Stomach (tissue), 4 donors: ENCODE results near the gene TP63.

Experiments
- EP300 ChIP-seq: sonication (generic); formaldehyde crosslinking; IDR thresholded peaks from one replicate; pipeline ENCODE4 v1.6.1; 2017; ENCODE audit warnings: antibody characterized with exemption
- POLR2A ChIP-seq, 4 donors: fragments of 450-650 bp; IDR thresholded peaks; one replicate each; pipeline ENCODE4 v1.6.1; 2016; ENCODE audit warnings: antibody characterized with exemption in 4 of 4, control low read depth in 2 of 4, mild to moderate bottlenecking in 1 of 4, moderate library complexity in 1 of 4
- TF ChIP-seq, protein P1 (sequence below), 7 experiments: fragments of 450-650 bp in 4 of 7; fragments of 200-600 bp in 3 of 7; sonication (generic) in 3 of 7; IDR thresholded peaks; one replicate each; pipeline ENCODE4 v1.5.1; 2016 to 2019; ENCODE audit warnings: antibody characterized with exemption in 7 of 7, control low read depth in 2 of 7, mild to moderate bottlenecking in 1 of 7

GRCh38 chr3:189625572-189625971 lies 5.6 kb upstream of the TP63 start:
- TF ChIP-seq POLR2A (IDR thresholded peaks at IDR 0.05) (no peak), EP300 (no peak)
- TF ChIP-seq, protein P1, sequence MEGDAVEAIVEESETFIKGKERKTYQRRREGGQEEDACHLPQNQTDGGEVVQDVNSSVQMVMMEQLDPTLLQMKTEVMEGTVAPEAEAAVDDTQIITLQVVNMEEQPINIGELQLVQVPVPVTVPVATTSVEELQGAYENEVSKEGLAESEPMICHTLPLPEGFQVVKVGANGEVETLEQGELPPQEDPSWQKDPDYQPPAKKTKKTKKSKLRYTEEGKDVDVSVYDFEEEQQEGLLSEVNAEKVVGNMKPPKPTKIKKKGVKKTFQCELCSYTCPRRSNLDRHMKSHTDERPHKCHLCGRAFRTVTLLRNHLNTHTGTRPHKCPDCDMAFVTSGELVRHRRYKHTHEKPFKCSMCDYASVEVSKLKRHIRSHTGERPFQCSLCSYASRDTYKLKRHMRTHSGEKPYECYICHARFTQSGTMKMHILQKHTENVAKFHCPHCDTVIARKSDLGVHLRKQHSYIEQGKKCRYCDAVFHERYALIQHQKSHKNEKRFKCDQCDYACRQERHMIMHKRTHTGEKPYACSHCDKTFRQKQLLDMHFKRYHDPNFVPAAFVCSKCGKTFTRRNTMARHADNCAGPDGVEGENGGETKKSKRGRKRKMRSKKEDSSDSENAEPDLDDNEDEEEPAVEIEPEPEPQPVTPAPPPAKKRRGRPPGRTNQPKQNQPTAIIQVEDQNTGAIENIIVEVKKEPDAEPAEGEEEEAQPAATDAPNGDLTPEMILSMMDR (IDR thresholded peaks at IDR 0.05) = no peak
